Panc1 (cell line): ENCODE data around the gene DYNC1LI1. TPM values are rescaled to one million over a fixed set of nuclear protein-coding genes. Genes with fewer than 3 reads are reported as not detected.
"Not testable (repeated sequence)": the region's sequence is repeated elsewhere in the genome, so short reads cannot be mapped to it uniquely, and the experiment has no call there.

Experiments
- ATAC-seq: fragments of 200-7000 bp; cut with Tn5 transposase; 2 replicates; pipeline ENCODE4 v1.9.1; 2020; ENCODE audit warnings: mild to moderate bottlenecking, moderate library complexity
- BruUV-seq: library from RNA; stranded (reverse); fragments of 400-500 nt; replicated peaks from 2 replicates; lab custom pipeline; 2021; lab: Mats Ljungman, UMichigan
- CTCF ChIA-PET: fragments of 300-600 bp; sonication (Branson Sonifier 250); formaldehyde crosslinking; loops from one replicate; lab custom pipeline; 2022; ENCODE audit warnings: antibody characterized with exemption; lab: Charles Lee
- POLR2A ChIA-PET: fragments of 300-600 bp; sonication (Branson Sonifier 250); formaldehyde crosslinking; loops from one replicate; lab custom pipeline; 2022; ENCODE audit warnings: antibody characterized with exemption; lab: Charles Lee
- DNase-seq: peaks from one replicate; pipeline ENCODE4 v3.0.0-alpha.2; 2010; ENCODE audit warnings: low read depth, low spot score
- H3K27ac ChIP-seq: 2 replicates; pipeline ENCODE4 v1.5.1; 2011; ENCODE audit warnings: mild to moderate bottlenecking, low read length, inconsistent platforms
- H3K27me3 ChIP-seq: fragments of 200-500 bp; sonication (Bioruptor generic); 2 replicates; pipeline ENCODE4 v1.6.0; 2014; ENCODE audit warnings: low read length, inconsistent platforms; ENCODE audit not compliant: control insufficient read depth, insufficient read depth
- H3K36me3 ChIP-seq: fragments of 200-500 bp; sonication (Bioruptor generic); 2 replicates; pipeline ENCODE4 v1.5.1; 2014; ENCODE audit warnings: inconsistent platforms, mild to moderate bottlenecking, low read length, moderate library complexity; ENCODE audit not compliant: control insufficient read depth, insufficient read depth
- H3K4me1 ChIP-seq: 2 replicates; pipeline ENCODE4 v1.5.1; 2011; ENCODE audit warnings: inconsistent platforms, mild to moderate bottlenecking, low read length, moderate library complexity; ENCODE audit not compliant: control insufficient read depth, insufficient read depth
- H3K4me3 ChIP-seq, 2 experiments: 2 replicates each; pipeline ENCODE4 v1.5.1; 2011 to 2012; ENCODE audit warnings: low read depth in 2 of 2, low read length in 2 of 2, mild to moderate bottlenecking in 2 of 2, inconsistent platforms in 1 of 2, moderate library complexity in 1 of 2
- H3K9me3 ChIP-seq: fragments of 200-500 bp; sonication (Bioruptor generic); 2 replicates; pipeline ENCODE4 v1.5.1; 2014; ENCODE audit warnings: low read depth, mild to moderate bottlenecking, inconsistent platforms, low read length, moderate library complexity; ENCODE audit not compliant: control insufficient read depth, insufficient read depth
- POLR2AphosphoS5 ChIP-seq: IDR thresholded peaks from 2 replicates; pipeline ENCODE4 v1.6.1; 2012; ENCODE audit warnings: mild to moderate bottlenecking, low read depth, low read length, moderate library complexity
- REST ChIP-seq, 2 experiments: IDR thresholded peaks; 2 replicates each; pipeline ENCODE4 v1.6.1; 2011 to 2012; ENCODE audit warnings: low read depth in 2 of 2, control low read depth in 1 of 2, low read length in 1 of 2, mild to moderate bottlenecking in 1 of 2, moderate library complexity in 1 of 2; ENCODE audit not compliant: insufficient read depth in 1 of 2
- SIN3A ChIP-seq: IDR thresholded peaks from 2 replicates; pipeline ENCODE4 v1.6.1; 2012; ENCODE audit warnings: low read depth, mild to moderate bottlenecking, low read length, moderate library complexity, borderline replicate concordance; ENCODE audit not compliant: insufficient read depth
- TCF7L2 ChIP-seq: IDR thresholded peaks from 2 replicates; pipeline ENCODE4 v1.6.1; 2011; ENCODE audit warnings: mild to moderate bottlenecking, low read depth, low read length, inconsistent platforms
- in situ Hi-C: cut with HindIII; loops from 2 replicates; pipeline ENCODE4 v1.10.0; 2016; ENCODE audit warnings: low sequenced_read_pairs, low pct_unique_long_range_greater_than_20kb
- intact Hi-C: fragments of 100-400 bp; cut with micrococcal nuclease; formaldehyde crosslinking; loops from one replicate; pipeline ENCODE4 v1.10.0; 2022; ENCODE audit not compliant: unreplicated experiment
- total RNA-seq: library from RNA; stranded (reverse); gene quantifications from one replicate; pipeline ENCODE4 v1.2.1, GENCODE V29; 2021; ENCODE audit not compliant: unreplicated experiment
- TF ChIP-seq, protein P1 (sequence below): fragments of 450-650 bp; IDR thresholded peaks from 2 replicates; pipeline ENCODE4 v1.5.1; 2017; ENCODE audit warnings: mild to moderate bottlenecking

Gene DYNC1LI1
- total RNA-seq, 1 experiment from 2014 or later, result 30.5 TPM

DNA sequence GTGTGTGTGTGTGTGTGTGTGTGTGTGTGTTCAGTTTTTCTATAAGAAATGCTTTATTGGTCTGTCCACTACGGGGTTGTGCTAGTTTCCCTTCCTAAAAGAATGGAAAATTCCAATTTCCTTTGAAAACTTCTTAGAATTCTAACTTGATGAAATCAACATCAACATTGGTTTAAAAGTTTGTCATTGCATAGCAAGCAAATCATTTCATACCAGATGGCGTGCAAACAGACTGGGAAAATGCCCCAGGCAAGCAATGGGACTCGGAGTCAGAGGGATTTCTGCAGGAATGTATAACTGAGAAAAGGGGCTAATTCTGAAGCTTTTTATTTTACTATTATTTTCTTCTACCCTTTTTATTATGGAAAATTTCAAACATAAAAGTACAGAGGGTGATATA lies 13.1 kb upstream of the DYNC1LI1 start:
- TF ChIP-seq SIN3A, result no peak
- no peak for TF ChIP-seq POLR2AphosphoS5
- TF ChIP-seq, protein P1, sequence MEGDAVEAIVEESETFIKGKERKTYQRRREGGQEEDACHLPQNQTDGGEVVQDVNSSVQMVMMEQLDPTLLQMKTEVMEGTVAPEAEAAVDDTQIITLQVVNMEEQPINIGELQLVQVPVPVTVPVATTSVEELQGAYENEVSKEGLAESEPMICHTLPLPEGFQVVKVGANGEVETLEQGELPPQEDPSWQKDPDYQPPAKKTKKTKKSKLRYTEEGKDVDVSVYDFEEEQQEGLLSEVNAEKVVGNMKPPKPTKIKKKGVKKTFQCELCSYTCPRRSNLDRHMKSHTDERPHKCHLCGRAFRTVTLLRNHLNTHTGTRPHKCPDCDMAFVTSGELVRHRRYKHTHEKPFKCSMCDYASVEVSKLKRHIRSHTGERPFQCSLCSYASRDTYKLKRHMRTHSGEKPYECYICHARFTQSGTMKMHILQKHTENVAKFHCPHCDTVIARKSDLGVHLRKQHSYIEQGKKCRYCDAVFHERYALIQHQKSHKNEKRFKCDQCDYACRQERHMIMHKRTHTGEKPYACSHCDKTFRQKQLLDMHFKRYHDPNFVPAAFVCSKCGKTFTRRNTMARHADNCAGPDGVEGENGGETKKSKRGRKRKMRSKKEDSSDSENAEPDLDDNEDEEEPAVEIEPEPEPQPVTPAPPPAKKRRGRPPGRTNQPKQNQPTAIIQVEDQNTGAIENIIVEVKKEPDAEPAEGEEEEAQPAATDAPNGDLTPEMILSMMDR, result no peak
- TF ChIP-seq TCF7L2, result no peak
- TF ChIP-seq REST (IDR thresholded peaks at IDR 0.05; ENCODE audit: insufficient read depth in 1 of 2, low read depth in 2 of 2, low read length in 1 of 2), result no peak
- intact Hi-C loops, result no loop called here
- H3K9me3 ChIP-seq, result no peaks in the 10 kb centered on the region
- ChIA-PET POLR2A (no interaction called here), CTCF (no interaction called here)
- no peak for ATAC-seq
- no peaks in the 10 kb centered on the region for H3K4me1 ChIP-seq
- no peak for DNase-seq
- no TSS peak for BruUV-seq
- H3K27ac ChIP-seq, result no peak overlapping the region
- H3K36me3 ChIP-seq, result no peaks in the 10 kb centered on the region
- no peak overlapping the region for H3K4me3 ChIP-seq
- H3K27me3 ChIP-seq, result no peaks in the 10 kb centered on the region
- in situ Hi-C loops, result no loop called here

DNA sequence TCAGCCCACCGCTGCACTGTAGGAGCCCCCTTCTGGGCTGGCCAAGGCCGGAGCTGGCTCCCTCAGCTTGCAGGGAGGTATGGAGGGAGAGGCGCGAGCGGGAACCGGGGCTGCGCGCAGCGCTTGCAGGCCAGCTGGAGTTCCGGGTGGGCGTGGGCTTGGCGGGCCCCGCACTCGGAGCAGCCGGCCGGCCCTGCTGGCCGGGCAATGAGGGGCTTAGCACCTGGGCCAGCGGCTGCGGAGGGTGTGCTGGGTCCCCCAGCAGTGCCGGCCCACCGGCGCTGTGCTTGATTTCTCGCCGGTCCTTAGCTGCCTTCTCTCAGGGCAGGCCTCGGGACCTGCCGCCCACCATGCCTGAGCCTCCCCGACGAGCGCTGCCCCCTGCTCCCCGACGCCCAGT lies 8.0 kb upstream of the DYNC1LI1 start:
- H3K27ac ChIP-seq, ATAC-seq, in situ Hi-C loops, DNase-seq, H3K27me3 ChIP-seq, BruUV-seq, H3K36me3 ChIP-seq, intact Hi-C loops, H3K4me1 ChIP-seq, POLR2A ChIA-PET, CTCF ChIA-PET, H3K9me3 ChIP-seq, H3K4me3 ChIP-seq: not testable (repeated sequence)

- intact Hi-C loops, result no loop called here
- no peak overlapping the region for H3K4me3 ChIP-seq
- H3K9me3 ChIP-seq, result no peaks in the 10 kb centered on the region
- in situ Hi-C loops, result no loop called here
- no TSS peak for BruUV-seq
- no peak for DNase-seq
- no peaks in the 10 kb centered on the region for H3K4me1 ChIP-seq
- no peaks in the 10 kb centered on the region for H3K36me3 ChIP-seq
- no peak overlapping the region for H3K27ac ChIP-seq
- no peaks in the 10 kb centered on the region for H3K27me3 ChIP-seq
- ATAC-seq, result no peak
- TF ChIP-seq POLR2AphosphoS5, result no peak
- no peak for TF ChIP-seq SIN3A
- TF ChIP-seq REST (IDR thresholded peaks at IDR 0.05; ENCODE audit: insufficient read depth in 1 of 2, low read depth in 2 of 2, low read length in 1 of 2), result no peak
- TF ChIP-seq, protein P1, result no peak
- TF ChIP-seq TCF7L2, result no peak
- CTCF ChIA-PET, result no interaction called here
- POLR2A ChIA-PET, result no interaction called here
These were observed 7.2 kb upstream of the DYNC1LI1 start for GRCh38 chr3:32577581-32578556.
